Measurements from ENCODE around the gene ZNF214. TPM values are rescaled to one million over a fixed set of nuclear protein-coding genes. Genes with fewer than 3 reads are reported as not detected.
A peak's percentile ranks its signal among the peaks of the same experiment; 100 is the strongest.

The ZNF214 gene
- total and polyA plus RNA-seq, 11 donors = 0.23 to 2.0 (median 0.97) TPM

DNA sequence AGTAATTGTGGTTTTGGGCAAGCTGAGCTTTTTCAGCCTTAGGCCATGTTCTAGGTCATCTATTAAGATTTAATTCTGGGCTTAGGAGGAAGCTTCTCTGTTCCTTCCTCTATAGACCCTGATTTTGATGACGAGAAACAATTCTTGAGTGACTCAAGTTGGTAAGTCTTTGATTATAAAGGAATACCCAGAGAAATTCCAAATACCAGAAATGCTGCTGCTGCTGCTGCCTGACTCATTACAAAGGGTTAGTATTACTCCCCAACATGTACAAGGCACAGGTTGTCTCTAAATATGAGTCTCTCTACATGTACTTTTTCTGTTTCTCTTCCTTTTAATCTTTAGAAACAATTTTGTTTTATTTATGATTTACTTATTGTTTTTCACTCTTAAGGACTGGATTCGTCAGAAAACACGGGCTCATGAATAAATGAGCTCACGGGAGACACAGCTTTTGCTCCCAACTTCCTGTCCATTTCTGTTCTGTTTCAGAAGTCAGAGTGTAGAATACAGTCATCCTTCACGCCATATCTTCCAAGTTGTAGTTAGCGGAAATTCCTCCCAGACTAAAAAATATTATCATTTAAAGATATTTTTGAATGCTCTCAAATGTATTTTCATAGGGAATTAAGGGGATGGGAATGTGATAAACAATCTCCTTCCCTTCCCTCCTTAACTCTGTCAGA, 36.8 kb upstream of the ZNF214 start:
- DNase-seq (no peak), ATAC-seq (peak in 1 of 4 donors; percentile 31)
- H3K27ac ChIP-seq = no peak overlapping the region
- 45 to 60% (median 52%) methylated on average over 6 of the region's 6 CpGs for WGBS, 4 donors
- no peaks in the 10 kb centered on the region for H3K27me3 ChIP-seq
- H3K9me3 ChIP-seq = no peaks in the 10 kb centered on the region
- TF ChIP-seq, protein P1, sequence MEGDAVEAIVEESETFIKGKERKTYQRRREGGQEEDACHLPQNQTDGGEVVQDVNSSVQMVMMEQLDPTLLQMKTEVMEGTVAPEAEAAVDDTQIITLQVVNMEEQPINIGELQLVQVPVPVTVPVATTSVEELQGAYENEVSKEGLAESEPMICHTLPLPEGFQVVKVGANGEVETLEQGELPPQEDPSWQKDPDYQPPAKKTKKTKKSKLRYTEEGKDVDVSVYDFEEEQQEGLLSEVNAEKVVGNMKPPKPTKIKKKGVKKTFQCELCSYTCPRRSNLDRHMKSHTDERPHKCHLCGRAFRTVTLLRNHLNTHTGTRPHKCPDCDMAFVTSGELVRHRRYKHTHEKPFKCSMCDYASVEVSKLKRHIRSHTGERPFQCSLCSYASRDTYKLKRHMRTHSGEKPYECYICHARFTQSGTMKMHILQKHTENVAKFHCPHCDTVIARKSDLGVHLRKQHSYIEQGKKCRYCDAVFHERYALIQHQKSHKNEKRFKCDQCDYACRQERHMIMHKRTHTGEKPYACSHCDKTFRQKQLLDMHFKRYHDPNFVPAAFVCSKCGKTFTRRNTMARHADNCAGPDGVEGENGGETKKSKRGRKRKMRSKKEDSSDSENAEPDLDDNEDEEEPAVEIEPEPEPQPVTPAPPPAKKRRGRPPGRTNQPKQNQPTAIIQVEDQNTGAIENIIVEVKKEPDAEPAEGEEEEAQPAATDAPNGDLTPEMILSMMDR (IDR thresholded peaks at IDR 0.05) = no peak
- intact Hi-C loops (cut with DNase I) = no loop called here
- no peaks in the 10 kb centered on the region for H3K36me3 ChIP-seq
- peaks cover 0 to 19% (median 5%) of the 10 kb centered on the region in 12 donors for H3K4me1 ChIP-seq
- H3K4me3 ChIP-seq = no peak overlapping the region

GRCh38 chr11:7050191-7050590, 30.0 kb upstream of the ZNF214 start:
- ATAC-seq = no peak
- H3K36me3 ChIP-seq = no peaks in the 10 kb centered on the region
- WGBS, 4 donors = 90 to 97% (median 94%) methylated on average over 1 of the region's 1 CpG

DNA sequence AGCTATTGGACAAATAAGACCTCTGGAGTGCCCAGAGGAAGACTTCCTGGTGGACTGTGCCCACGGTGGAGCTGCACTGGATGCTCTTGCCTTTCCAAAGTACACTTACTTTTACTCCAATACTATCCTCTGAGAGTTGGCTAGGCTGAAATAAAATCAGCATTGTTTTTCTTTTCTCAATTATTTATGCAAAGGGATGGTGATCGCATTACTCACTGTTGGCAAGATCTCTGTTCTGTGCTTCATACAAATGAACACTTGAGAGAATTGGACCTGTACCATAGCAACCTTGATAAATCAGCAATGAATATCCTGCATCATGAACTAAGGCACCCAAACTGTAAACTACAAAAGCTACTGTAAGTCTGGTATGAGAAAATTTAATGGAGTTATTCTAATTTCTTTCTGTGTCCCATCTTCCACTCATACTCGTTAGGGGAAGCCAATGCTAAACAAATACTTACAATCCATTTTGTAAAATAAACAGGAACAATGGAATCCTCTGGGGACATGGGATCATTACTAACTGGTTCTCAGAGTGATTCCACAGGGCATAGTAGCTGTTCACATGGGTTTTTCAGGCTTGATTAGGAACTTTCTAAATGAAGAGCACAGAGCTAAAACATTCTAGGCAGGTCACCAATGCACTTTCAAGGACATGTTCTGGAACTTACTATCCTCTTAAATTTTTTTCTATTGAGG, 26.5 kb upstream of the ZNF214 start:
- Histone ChIP-seq H3K36me3 (no peaks in the 10 kb centered on the region), H3K27ac (no peak overlapping the region), H3K4me3 (no peak overlapping the region), H3K27me3 (no peaks in the 10 kb centered on the region), H3K9me3 (no peaks in the 10 kb centered on the region), H3K4me1 (peaks cover 0 to 3% (median 0%) of the 10 kb centered on the region in 12 donors)
- TF ChIP-seq POLR2A (IDR thresholded peaks at IDR 0.05) = no peak
- TF ChIP-seq, protein P1 (IDR thresholded peaks at IDR 0.05) = no peak
- ATAC-seq = peak in 1 of 4 donors; percentile 13
- 40 to 50% (median 44%) methylated on average over 3 of the region's 3 CpGs for WGBS, 4 donors
- intact Hi-C loops (cut with DNase I) = no loop called here
- DNase-seq = no peak

More at GRCh38 chr11:7050191-7050590, 30.0 kb upstream of the ZNF214 start:
- Histone ChIP-seq H3K27ac (no peak overlapping the region), H3K4me1 (peaks cover 0 to 3% (median 0%) of the 10 kb centered on the region in 12 donors), H3K27me3 (no peaks in the 10 kb centered on the region), H3K9me3 (no peaks in the 10 kb centered on the region), H3K4me3 (no peak overlapping the region)
- intact Hi-C loops (cut with DNase I) = no loop called here
- DNase-seq = no peak
- TF ChIP-seq, protein P1 (IDR thresholded peaks at IDR 0.05) = no peak
- TF ChIP-seq POLR2A (IDR thresholded peaks at IDR 0.05) = no peak

GRCh38 chr11:7034019-7034418, 13.9 kb upstream of the ZNF214 start:
- Histone ChIP-seq H3K27me3 (peaks cover 0 to 8% (median 0%) of the 10 kb centered on the region in 9 donors), H3K27ac (no peak overlapping the region), H3K9me3 (no peaks in the 10 kb centered on the region), H3K36me3 (no peaks in the 10 kb centered on the region), H3K4me1 (no peaks in the 10 kb centered on the region), H3K4me3 (no peak overlapping the region)
- DNase-seq = no peak
- 66 to 77% (median 74%) methylated on average over 6 of the region's 6 CpGs for WGBS, 4 donors
- intact Hi-C loops (cut with DNase I) = no loop called here
- TF ChIP-seq, protein P1 (IDR thresholded peaks at IDR 0.05) = no peak
- TF ChIP-seq POLR2A (IDR thresholded peaks at IDR 0.05) = no peak
- no peak for ATAC-seq
